Measurements from ENCODE around the gene FKBP7. TPM values are rescaled to one million over a fixed set of nuclear protein-coding genes. Genes with fewer than 3 reads are reported as not detected.
"Not testable (repeated sequence)": the region's sequence is repeated elsewhere in the genome, so short reads cannot be mapped to it uniquely, and the experiment has no call there.

Gene FKBP7
- total RNA-seq, 2 donors from 2014 or later, result 20.1 to 21.8 TPM

- Histone ChIP-seq H3K9me3 (peaks cover 5% of the 10 kb centered on the region), H3K36me3 (peaks cover 22% of the 10 kb centered on the region), H3K27me3 (replicated peaks; ENCODE audit: insufficient read depth) (no peaks in the 10 kb centered on the region), H3K27ac (no peak overlapping the region), H3K4me1 (ENCODE audit: control insufficient read depth in 1 of 2, low read depth in 2 of 2) (no peaks in the 10 kb centered on the region), H3K4me3 (no peak overlapping the region)
- no peak for DNase-seq (ENCODE audit: low spot score)
- TF ChIP-seq CTCF (IDR thresholded peaks at IDR 0.05), result no peak
- ATAC-seq (ENCODE audit: insufficient number of reproducible peaks, low FRiP score, low read depth), result no peak
These were observed 50.0 kb downstream of the FKBP7 start for GRCh38 chr2:178428396-178428806.

GRCh38 chr2:178427458-178427857, 50.9 kb downstream of the FKBP7 start:
- DNase-seq (ENCODE audit: low spot score) (no peak), ATAC-seq (ENCODE audit: insufficient number of reproducible peaks, low FRiP score, low read depth) (no peak)
- no peak overlapping the region for H3K4me3 ChIP-seq
- no peak for TF ChIP-seq CTCF (IDR thresholded peaks at IDR 0.05)
- H3K27me3 ChIP-seq (replicated peaks; ENCODE audit: insufficient read depth), result no peaks in the 10 kb centered on the region
- peaks cover 5% of the 10 kb centered on the region for H3K9me3 ChIP-seq
- H3K36me3 ChIP-seq, result peaks cover 18% of the 10 kb centered on the region
- no peaks in the 10 kb centered on the region for H3K4me1 ChIP-seq (ENCODE audit: control insufficient read depth in 1 of 2, low read depth in 2 of 2)
- no peak overlapping the region for H3K27ac ChIP-seq

DNA sequence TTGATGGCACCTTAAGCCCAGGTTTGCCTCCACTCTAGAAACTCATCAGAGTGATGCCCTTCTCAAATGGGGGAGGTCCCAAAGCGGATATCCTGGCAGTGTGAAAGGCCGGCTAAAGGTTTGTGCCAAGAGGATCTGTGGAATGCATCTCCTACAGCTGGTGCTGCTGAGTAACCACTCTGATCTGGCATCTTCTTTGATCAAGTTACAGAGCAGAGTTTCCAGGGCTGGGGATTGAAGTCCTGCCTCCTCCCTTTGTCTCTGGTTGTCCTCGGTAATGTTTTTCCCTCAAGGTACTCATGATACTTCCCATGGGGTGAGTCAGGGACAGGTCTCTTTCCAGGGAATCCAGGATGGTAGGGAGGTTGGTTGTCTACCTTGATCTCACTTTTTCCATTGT, 52.0 kb downstream of the FKBP7 start:
- TF ChIP-seq CTCF (IDR thresholded peaks at IDR 0.05), result no peak
- peaks cover 5% of the 10 kb centered on the region for H3K9me3 ChIP-seq
- H3K36me3 ChIP-seq, result peaks cover 10% of the 10 kb centered on the region
- H3K4me1 ChIP-seq (ENCODE audit: control insufficient read depth in 1 of 2, low read depth in 2 of 2), result no peaks in the 10 kb centered on the region
- no peak for DNase-seq (ENCODE audit: low spot score)
- no peak for ATAC-seq (ENCODE audit: insufficient number of reproducible peaks, low FRiP score, low read depth)
- no peaks in the 10 kb centered on the region for H3K27me3 ChIP-seq (replicated peaks; ENCODE audit: insufficient read depth)
- H3K4me3 ChIP-seq, result no peak overlapping the region
- H3K27ac ChIP-seq, result no peak overlapping the region

DNA sequence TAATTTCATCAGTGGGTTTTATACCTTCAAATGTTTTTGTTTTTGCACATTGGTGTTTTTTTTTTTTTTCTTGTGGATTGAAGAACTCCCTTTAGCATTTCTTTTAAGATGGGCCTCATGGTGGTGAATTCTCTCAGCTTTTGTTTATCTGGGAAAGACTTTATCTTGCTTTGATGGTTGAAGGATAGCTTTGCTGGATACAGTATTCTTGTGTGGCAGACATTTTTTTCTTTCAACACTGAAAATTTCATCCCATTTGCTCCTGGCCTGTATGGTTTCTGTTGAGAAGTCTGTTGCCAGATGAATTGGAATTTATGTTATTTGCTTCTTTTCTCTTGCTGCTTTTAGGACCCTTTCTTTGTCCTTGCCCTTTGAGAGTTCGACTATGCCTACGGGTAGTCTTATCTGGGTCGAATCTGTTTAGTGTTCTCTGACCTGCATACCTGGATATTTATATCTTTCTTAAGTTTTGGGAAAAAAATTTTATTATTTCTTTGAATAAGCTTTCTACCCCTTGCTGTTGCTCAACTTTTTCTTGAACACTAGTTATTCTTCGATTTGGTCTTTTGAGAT, 53.1 kb downstream of the FKBP7 start:
- no peak for TF ChIP-seq CTCF (IDR thresholded peaks at IDR 0.05)

GRCh38 chr2:178423746-178424145, 54.7 kb downstream of the FKBP7 start:
- ATAC-seq (ENCODE audit: insufficient number of reproducible peaks, low FRiP score, low read depth); H3K27me3 ChIP-seq (replicated peaks; ENCODE audit: insufficient read depth); DNase-seq (ENCODE audit: low spot score); H3K4me3 ChIP-seq; H3K27ac ChIP-seq; H3K4me1 ChIP-seq (ENCODE audit: control insufficient read depth in 1 of 2, low read depth in 2 of 2); H3K9me3 ChIP-seq; H3K36me3 ChIP-seq: not testable (repeated sequence)

More for the DNA sequence above, 53.1 kb downstream of the FKBP7 start:
- Histone ChIP-seq H3K27ac (no peak overlapping the region), H3K27me3 (replicated peaks; ENCODE audit: insufficient read depth) (no peaks in the 10 kb centered on the region), H3K4me3 (no peak overlapping the region), H3K4me1 (ENCODE audit: control insufficient read depth in 1 of 2, low read depth in 2 of 2) (no peaks in the 10 kb centered on the region), H3K9me3 (peaks cover 5% of the 10 kb centered on the region), H3K36me3 (peaks cover 7% of the 10 kb centered on the region)
- ATAC-seq (ENCODE audit: insufficient number of reproducible peaks, low FRiP score, low read depth) (no peak), DNase-seq (ENCODE audit: low spot score) (no peak)

DNA sequence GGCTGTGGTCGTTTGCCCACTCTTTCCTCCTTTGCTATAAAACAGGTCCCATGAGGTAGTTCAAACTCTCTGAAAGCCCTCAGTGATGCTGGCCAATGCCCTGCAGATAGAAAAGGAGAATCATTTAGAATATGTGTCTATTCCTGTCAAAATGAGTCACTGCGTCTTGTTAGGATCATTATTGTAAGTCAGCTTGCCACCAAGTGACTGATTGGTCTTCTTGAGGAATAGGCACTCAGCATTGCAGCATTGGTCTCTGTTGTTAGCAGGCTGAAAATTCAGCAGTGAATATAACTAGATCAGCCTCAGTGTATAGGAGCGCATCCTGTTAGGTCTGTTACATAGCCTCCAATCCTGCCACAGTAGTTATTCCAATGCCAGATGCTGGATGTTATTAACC, 56.3 kb downstream of the FKBP7 start:
- Histone ChIP-seq H3K9me3 (peaks cover 5% of the 10 kb centered on the region), H3K4me3 (no peak overlapping the region), H3K36me3 (no peaks in the 10 kb centered on the region), H3K4me1 (ENCODE audit: control insufficient read depth in 1 of 2, low read depth in 2 of 2) (no peaks in the 10 kb centered on the region), H3K27me3 (replicated peaks; ENCODE audit: insufficient read depth) (no peaks in the 10 kb centered on the region), H3K27ac (no peak overlapping the region)
- ATAC-seq (ENCODE audit: insufficient number of reproducible peaks, low FRiP score, low read depth) (no peak), DNase-seq (ENCODE audit: low spot score) (no peak)
- no peak for TF ChIP-seq CTCF (IDR thresholded peaks at IDR 0.05)
